Left ventricle myocardium superior (tissue), 1 donor: ENCODE data around the gene MYRF. TPM values are rescaled to one million over a fixed set of nuclear protein-coding genes. Genes with fewer than 3 reads are reported as not detected.
A peak's percentile ranks its signal among the peaks of the same experiment; 100 is the strongest.

Experiments used
- ATAC-seq: fragments of 200-7000 bp; cut with Tn5 transposase; one replicate; pipeline ENCODE4 v1.9.1; 2020; ENCODE audit warnings: mild to moderate bottlenecking, moderate library complexity
- DNase-seq: peaks from one replicate; pipeline ENCODE4 v3.0.0-alpha.2; 2020
- intact Hi-C: fragments of 100-400 bp; cut with micrococcal nuclease; formaldehyde crosslinking; loops from one replicate; pipeline ENCODE4 v1.11.0; 2022
- total RNA-seq: library from RNA; stranded (reverse); fragmentation: NEBNext Ultra II Directional; extraction: Animal tissue kit (Norgen Biotek cat#: 25700); gene quantifications from one replicate; pipeline ENCODE4 v1.2.1, GENCODE V29; 2021
- donor health status: DM: no; HTN: yes; CAD: no; lungs with severe emphysema.

The MYRF gene
- total RNA-seq, 1 donor from 2014 or later: 2.1 TPM

DNA sequence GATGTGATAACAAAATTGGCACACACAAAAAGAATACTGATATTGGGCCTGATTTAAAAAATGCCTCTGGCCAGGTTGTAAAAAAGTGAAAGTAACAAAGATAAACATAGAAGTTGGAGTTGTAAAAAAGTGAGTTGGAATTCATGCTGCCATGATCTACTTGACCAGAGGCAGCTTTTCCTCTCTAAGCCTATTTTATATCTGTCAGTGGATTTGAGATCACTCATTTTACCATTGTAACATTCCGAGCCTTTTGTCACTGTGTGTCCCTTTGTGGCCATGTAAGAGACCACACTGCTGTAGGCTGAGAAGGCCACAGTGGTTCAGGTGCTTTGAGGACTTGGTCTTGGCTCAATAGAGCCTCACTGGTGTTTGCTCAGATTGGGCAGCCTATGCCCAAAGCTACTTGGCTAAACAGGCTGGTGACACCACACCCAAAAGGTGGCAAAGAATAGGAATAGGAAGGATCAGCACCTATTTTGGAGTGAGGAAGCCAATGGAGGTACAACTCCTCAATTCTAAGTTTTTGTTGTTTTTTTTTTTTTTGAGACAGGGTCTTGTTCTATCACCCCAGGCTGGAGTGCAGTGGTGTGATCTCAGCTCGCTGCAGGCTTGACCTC, 47.3 kb downstream of the MYRF start:
- ATAC-seq (no peak), DNase-seq (no peak)
- intact Hi-C loops: loop anchor here (10.0 kb wide), 2 partner anchors 285 to 305 kb away; no protein-coding TSS in a partner anchor

DNA sequence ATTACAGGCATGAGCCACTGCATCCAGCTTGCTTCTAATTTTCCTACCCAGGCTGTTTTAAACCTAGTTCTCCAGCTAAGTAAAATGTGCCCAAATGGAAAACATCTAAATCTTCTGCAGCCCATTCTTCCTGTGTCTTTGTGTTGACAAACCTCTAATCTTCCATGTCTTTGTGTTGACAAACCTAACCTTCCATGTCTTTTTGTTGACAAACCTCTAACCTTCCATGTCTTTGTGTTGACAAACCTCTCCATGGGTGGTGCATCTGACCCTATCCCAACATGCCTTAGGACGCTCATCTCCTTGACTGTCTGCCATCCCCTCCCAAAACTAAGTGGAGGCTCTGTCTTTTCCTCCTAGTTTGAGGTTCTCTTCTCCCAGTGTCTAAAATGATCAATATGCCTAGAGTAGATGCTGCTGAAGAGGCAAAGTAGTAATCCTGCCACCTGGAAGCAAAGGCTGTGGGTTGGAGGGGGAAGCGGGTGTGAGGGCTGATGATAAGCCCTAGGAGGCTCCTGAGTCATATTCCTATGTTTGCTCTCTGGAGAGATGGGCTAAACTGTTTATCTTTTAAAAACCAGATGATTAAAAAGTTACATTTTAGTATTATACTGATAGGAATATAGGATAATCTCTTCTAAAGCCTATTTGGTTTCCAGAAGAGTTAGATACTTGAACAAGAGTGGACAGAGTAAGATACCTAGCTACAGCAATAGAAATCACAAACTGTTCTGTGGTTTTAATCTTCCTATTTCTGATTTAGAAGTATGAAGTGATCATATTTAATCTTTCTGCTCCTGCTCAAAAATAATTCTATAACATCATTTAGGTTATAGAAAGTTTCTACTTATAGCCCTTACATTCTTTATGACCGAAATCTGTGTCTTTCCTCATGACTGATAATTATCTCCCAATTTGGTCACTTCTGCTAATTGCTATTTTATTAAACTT, 48.2 kb downstream of the MYRF start:
- DNase-seq (no peak), ATAC-seq (no peak)
- intact Hi-C loops: loop anchor here (10.0 kb wide), 1 partner anchor 304 kb away; no protein-coding TSS in a partner anchor

DNA sequence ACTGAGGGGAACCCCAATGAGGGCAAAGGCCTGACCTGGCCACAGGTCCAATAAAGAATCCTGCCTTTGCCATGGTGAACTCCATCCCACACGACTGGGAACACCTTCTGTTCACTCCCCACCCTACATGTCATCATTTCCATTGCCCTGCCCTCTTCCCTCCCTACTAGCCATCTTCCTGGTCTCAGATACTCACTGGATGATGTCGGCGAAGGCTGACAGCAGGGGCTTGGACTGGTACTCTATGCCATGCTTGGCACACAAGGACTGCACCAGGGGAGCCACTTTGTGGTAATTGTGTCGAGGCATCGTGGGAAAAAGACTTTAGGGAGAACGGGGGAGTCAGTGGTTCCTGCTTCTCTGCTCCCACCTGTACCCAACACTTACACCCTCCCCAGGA, 50.2 kb downstream of the MYRF start:
- intact Hi-C loops: loop anchor here (10.0 kb wide), 1 partner anchor 302 kb away; no protein-coding TSS in a partner anchor
- no peak for ATAC-seq
- DNase-seq: no peak

DNA sequence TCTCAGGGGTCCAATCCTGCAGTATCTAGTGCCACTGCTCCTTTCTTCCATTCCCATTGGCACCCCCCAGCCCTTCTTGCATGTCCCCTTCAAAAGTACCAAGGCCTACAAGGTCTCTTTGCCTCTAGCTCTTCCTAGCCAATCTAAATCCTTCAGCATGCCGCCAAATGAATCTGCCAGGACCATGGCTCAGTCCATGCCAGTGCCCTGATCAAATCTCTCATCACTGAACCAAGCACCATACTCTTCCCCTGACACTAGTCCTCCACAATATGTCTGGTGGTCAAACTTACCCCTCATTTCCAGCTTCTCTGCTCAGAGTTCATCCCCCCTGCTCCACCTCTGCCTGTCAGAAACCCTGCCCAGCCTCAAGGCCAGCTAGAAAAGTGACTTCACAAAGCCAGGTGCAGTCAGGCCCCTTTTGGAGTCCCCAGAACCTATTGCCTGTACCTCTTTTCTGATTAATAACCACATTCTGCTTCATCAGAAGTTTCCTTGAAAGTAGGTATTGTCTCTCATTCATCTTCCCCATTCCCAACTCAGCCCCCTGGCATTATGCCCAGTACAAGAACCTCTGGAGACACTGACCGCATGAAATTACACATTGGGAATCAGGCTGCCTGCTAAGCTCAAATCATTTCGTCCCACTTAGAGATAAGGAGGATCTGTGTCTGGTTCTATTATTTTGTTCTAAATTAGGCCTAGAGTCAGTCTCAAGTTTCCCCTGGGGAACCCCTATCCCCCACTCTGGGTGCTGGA, 51.6 kb downstream of the MYRF start:
- DNase-seq: no peak
- intact Hi-C loops: loop anchor here (10.0 kb wide), 1 partner anchor 301 kb away; no protein-coding TSS in a partner anchor
- no peak for ATAC-seq

- intact Hi-C loops: loop anchor here (10.0 kb wide), 1 partner anchor 300 kb away; no protein-coding TSS in a partner anchor
- DNase-seq (no peak), ATAC-seq (no peak)
Measured at GRCh38 chr11:61805146-61805545, 52.7 kb downstream of the MYRF start.

DNA sequence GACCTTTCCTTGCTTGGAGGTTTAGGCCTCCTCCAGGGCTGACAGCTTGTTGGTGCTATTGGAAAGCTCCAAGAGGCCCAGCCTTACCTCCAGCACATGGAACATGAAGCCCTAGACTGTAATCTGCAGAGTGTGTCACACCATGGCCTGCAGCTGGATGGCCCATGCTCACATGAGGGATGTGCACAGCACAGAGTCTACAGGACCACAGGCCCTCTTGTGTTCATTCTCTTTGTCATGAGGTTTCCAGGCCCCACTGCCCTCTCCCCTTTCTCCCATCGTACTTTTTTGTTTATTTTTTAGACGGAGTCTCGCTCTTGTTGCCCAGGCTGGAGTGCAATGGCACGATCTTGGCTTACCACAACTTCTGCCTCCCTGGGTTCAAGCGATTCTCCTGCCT, 54.3 kb downstream of the MYRF start:
- DNase-seq: no peak
- no peak for ATAC-seq
- intact Hi-C loops: loop anchor here (10.0 kb wide), 1 partner anchor 298 kb away; no protein-coding TSS in a partner anchor

GRCh38 chr11:61810671-61811175, 58.3 kb downstream of the MYRF start:
- DNase-seq: no peak
- ATAC-seq: no peak
- intact Hi-C loops: no loop called here

DNA sequence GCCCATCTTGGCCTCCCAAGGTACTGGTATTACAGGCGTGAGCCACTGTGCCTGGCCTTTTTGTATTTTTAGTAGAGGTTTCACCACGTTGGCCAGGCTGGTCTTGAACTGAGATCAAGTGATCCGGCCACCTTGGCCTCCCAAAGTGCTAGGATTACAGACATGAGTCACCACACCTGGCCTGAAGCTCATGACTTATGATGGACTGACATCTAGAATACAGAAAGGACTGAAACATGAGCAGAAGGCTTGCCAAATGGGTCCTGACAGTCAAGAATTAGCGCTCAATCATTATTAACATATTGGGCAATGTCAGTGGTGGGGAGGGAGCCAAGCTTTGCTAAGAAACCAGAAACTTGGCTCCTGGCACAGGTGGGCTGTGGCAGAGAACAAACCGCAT, 59.4 kb downstream of the MYRF start:
- intact Hi-C loops: no loop called here
- DNase-seq: no peak
- no peak for ATAC-seq

DNA sequence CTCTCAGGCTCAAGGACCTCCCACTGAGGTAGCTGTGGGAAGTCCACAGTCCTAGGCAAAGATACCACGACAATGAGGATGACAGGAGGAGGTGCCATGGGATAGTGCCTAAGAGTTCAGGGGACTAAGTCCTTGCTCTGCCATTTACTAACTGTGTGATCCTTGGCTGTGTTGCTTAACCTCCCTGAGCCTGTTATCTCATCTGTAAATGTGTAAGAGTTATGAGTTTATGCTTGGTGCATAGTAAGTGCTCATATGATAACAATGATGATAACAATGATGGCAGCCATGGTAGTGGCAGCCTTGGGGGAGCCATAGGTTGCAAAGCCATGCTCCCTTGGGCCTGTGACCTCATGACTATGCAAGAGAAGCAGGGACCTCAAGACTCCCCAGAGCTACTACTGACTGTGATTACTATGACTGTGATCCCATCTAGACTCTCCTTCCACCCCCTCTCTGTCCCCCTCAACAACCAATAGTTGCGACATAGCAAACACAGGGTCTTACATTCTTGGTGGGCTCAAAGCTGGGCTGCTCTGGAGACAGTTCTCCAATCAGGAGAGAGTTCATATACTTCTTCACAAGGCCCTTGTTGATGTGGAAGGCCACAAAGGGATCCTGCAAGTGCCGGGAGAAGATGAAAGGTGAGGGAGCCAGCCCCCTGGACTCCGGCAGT, 60.4 kb downstream of the MYRF start:
- ATAC-seq (no peak), DNase-seq (no peak)
- intact Hi-C loops: no loop called here

DNA sequence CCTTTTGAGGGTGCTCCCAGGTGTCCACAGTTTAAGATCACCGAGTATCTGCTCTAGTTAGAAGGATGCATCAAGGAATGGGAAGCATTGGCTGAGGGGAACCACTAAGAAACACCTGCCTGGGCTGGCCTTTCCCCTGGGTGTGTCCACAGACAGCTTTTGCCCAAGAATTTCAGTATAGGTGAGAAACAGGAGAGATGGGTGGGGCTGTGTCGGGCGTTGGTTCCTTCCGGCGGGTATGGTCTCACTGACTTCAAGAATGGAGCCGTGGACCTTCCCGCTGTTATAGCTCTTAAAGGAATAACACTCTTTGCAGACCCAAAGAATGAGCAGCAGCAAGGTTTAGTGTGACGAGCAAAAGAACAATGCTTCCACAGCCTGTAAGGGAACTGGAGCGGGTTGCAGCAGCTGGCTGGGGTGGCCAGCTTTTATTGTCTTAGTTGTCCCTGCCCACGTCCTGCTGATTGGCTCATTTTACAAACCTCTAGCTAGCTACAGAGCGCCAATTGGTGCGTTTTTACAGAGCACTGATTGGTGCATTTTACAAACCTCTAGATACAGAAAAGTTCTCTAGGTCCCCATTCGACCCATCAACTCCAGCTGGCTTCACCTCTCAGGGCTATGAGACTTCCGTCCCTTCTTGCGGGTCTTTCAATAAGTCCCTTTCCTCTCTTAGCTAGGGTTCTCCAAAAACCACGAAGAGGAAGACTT, 62.0 kb downstream of the MYRF start:
- ATAC-seq: no peak
- no peak for DNase-seq
- intact Hi-C loops: no loop called here

- intact Hi-C loops: no loop called here
- peak; percentile 98 for DNase-seq
- ATAC-seq: peak; percentile 94
Measured at GRCh38 chr11:61814958-61815789, 62.7 kb downstream of the MYRF start.

- DNase-seq (peak; percentile 79), ATAC-seq (peak; percentile 53)
- intact Hi-C loops: no loop called here
Measured at GRCh38 chr11:61815790-61816735, 63.6 kb downstream of the MYRF start.

DNA sequence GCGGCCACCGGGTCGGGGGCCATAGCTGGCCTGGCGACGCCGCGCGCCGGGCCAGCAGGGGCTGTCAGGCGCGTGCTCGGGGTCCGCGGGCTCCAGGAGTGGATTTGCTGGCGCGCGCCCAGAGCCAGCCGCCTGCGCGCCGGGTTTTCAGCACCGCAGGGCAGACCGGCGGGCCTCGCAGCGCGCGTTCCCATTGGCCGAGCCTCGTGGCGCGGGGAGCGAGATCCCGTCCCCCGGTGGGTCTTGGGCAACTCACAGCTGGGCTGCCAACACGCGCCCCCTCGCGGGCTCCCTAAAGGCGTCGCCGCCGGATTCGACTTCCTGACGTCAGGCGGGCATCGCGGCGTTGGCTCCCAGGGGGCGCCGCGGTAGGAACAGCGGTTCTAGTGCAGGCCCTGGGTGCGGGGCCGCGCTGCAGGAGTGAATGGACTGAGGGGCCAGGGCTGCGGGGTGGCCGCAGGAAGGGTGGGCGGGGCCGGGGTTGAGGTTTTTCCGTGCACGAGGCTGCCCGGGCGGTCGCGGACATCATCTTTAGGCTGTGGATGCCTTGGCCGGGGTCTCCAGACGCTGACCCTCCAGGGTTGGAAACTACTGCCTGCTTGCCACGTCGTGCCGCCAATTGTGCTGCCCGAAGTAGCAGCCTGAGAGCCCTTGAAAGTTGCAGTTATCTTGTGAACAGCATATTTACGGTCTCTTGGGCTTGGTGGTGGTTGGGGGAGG, 64.5 kb downstream of the MYRF start, which contains the start of gene FADS1:
Gene FADS1 (minus strand): TSS at position 268 of the 720 bp plus-strand sequence. CDS start 74 bp downstream, at position 194.
- ATAC-seq (peak; percentile 63), DNase-seq (peak; percentile 95)
- intact Hi-C loops: no loop called here

DNA sequence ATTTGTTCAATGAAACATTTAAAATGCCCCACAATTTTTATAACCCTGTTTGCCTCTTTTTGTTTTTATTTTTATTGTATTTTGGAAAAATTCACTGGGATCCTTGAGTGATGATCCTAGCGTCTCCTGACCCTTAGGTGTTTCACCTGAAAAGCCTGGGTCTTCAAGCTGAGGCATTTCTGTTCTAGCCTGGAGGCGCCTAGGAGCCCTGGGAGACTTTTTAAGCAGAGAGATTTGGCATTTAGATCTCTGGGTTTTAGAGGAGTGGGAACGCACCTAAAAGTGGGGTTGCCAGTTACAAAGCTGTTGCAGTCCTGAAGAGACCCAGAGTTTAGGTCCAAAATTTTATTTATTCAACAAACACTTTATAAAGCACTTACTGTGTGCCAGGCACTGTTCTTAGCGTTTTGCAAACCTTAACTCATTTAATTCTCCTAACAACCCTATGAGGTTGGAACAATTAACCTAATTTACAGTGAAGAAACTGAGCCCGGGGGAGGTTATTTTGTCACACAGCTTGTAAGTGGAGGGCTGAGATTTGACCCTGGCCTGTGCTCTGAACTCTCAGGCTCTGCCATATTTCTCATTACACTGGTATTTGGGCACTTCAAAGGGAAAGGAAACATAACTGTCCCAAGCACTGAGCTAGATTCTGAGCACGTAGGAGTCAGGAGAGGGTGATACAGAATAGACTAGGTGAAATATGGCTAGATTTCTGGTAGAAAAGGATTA, 65.2 kb downstream of the MYRF start:
- intact Hi-C loops: no loop called here
- no peak for ATAC-seq
- no peak for DNase-seq

DNA sequence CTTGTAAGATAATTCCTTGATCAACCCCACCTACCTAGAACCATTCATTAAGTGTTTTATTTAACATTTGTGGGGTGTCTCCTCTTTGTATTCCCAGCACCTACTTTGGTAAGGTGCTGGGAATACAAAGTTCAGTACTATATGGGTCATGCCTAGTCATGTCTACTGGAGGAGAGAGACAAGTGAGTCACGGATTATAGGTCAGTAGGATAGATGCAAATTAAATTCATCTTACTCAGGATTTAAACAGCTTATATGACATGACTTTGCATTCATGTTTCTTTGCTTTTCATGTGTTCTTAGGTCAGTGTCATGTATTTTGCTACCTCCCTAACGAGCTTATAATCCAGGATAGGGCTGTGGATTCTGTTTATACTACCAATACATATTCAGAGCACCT, 67.7 kb downstream of the MYRF start:
- intact Hi-C loops: no loop called here
- ATAC-seq (no peak), DNase-seq (no peak)
